PC-9 (cell line): Measurements from ENCODE around the gene COL16A1. TPM values are rescaled to one million over a fixed set of nuclear protein-coding genes. Genes with fewer than 3 reads are reported as not detected.
A peak's percentile ranks its signal among the peaks of the same experiment; 100 is the strongest.

Experiments
- BruUV-seq: library from RNA; stranded (reverse); fragments of 400-500 nt; replicated peaks from 2 replicates; lab custom pipeline; 2021; lab: Mats Ljungman, UMichigan
- CTCF ChIA-PET: fragments of 300-600 bp; sonication (Branson Sonifier 250); formaldehyde crosslinking; loops from one replicate; lab custom pipeline; 2022; ENCODE audit warnings: antibody characterized with exemption; lab: Charles Lee
- POLR2A ChIA-PET: fragments of 300-600 bp; sonication (Branson Sonifier 250); formaldehyde crosslinking; loops from one replicate; lab custom pipeline; 2022; ENCODE audit warnings: antibody characterized with exemption; ENCODE audit not compliant: unreplicated experiment; lab: Charles Lee
- DNase-seq, 2 experiments: peaks; one replicate each; pipeline versions ENCODE4 v3.0.0 to v3.0.0-alpha.2; 2015 to 2022; ENCODE audit warnings: mixed read lengths in 1 of 2
- H2AFZ ChIP-seq: fragments of 200-600 bp; sonication (generic); 2 replicates; pipeline ENCODE4 v1.8.1; 2017; ENCODE audit warnings: antibody characterized with exemption
- H3F3A ChIP-seq: fragments of 200-600 bp; sonication (generic); 2 replicates; pipeline ENCODE4 v1.8.1; 2017; ENCODE audit warnings: antibody characterized with exemption, mild to moderate bottlenecking, low read depth; ENCODE audit not compliant: insufficient read depth
- H3K27ac ChIP-seq: fragments of 200-600 bp; sonication (generic); 2 replicates; pipeline ENCODE4 v1.6.1; 2016; ENCODE audit warnings: mixed run types
- H3K27me3 ChIP-seq: fragments of 200-600 bp; sonication (generic); 2 replicates; pipeline ENCODE4 v1.6.1; 2016; ENCODE audit warnings: low read depth, mixed run types; ENCODE audit not compliant: insufficient read depth
- H3K36me3 ChIP-seq: fragments of 200-600 bp; sonication (generic); 2 replicates; pipeline ENCODE4 v1.6.1; 2016; ENCODE audit warnings: low read depth, mixed run types
- H3K4me1 ChIP-seq: fragments of 200-600 bp; sonication (generic); replicated peaks from 2 replicates; pipeline ENCODE4 v1.6.1; 2016; ENCODE audit warnings: mixed run types; ENCODE audit not compliant: insufficient read depth
- H3K4me2 ChIP-seq: fragments of 200-600 bp; sonication (generic); 2 replicates; pipeline ENCODE4 v1.6.1; 2017; ENCODE audit warnings: mixed run types
- H3K4me3 ChIP-seq: fragments of 200-600 bp; sonication (generic); 2 replicates; pipeline ENCODE4 v1.6.1; 2016; ENCODE audit warnings: mixed run types
- H3K79me2 ChIP-seq: fragments of 200-600 bp; sonication (generic); 2 replicates; pipeline ENCODE4 v1.6.1; 2017; ENCODE audit warnings: low read depth, mixed run types
- H3K9me2 ChIP-seq: fragments of 200-600 bp; sonication (generic); 2 replicates; pipeline ENCODE4 v1.8.1; 2017; ENCODE audit warnings: mild to moderate bottlenecking; ENCODE audit not compliant: insufficient read depth
- H3K9me3 ChIP-seq: fragments of 200-600 bp; sonication (generic); 2 replicates; pipeline ENCODE4 v1.8.1; 2016; ENCODE audit warnings: low read depth; ENCODE audit not compliant: insufficient read depth
- H4K20me1 ChIP-seq: fragments of 200-600 bp; sonication (generic); 2 replicates; pipeline ENCODE4 v1.8.1; 2017; ENCODE audit not compliant: insufficient read depth
- CTCF ChIP-seq: fragments of 200-600 bp; sonication (generic); conservative IDR thresholded peaks from 2 replicates; pipeline ENCODE4 v1.6.1; 2017; ENCODE audit warnings: mixed run types, antibody characterized with exemption, mild to moderate bottlenecking, moderate library complexity
- EZH2 ChIP-seq: fragments of 200-600 bp; sonication (generic); IDR thresholded peaks from 2 replicates; pipeline ENCODE4 v1.8.0; 2017; ENCODE audit warnings: antibody characterized with exemption, low read depth
- intact Hi-C: fragments of 100-400 bp; cut with micrococcal nuclease; formaldehyde crosslinking; loops from one replicate; pipeline ENCODE4 v1.10.0; 2022; ENCODE audit not compliant: unreplicated experiment
- total RNA-seq: library from RNA; stranded (reverse); gene quantifications from 2 replicates; pipeline ENCODE4 v1.2.3, GENCODE V29; 2021

COL16A1 gene
- total RNA-seq, 1 experiment from 2014 or later, result 4.8 TPM

- H3K9me2 ChIP-seq, result no peaks in the 10 kb centered on the region
- no peak overlapping the region for H3K4me3 ChIP-seq
- no peaks in the 10 kb centered on the region for H3K27me3 ChIP-seq
- TF ChIP-seq CTCF (no peak), EZH2 (no peak)
- H3K4me1 ChIP-seq, result no peaks in the 10 kb centered on the region
- ChIA-PET POLR2A (no interaction called here), CTCF (interaction anchor here (0.6 kb wide), 1 partner anchor 776 kb away, joined by 5 read pairs; no protein-coding TSS in a partner anchor)
- no peaks in the 10 kb centered on the region for H4K20me1 ChIP-seq
- BruUV-seq, result no TSS peak
- no peaks in the 10 kb centered on the region for H3K36me3 ChIP-seq
- no peaks in the 10 kb centered on the region for H3F3A ChIP-seq
- H3K9me3 ChIP-seq, result no peaks in the 10 kb centered on the region
- no peak overlapping the region for H3K4me2 ChIP-seq
- no peaks in the 10 kb centered on the region for H3K79me2 ChIP-seq
- intact Hi-C loops, result loop anchor here (1.0 kb wide), 2 partner anchors 55 to 434 kb away; no protein-coding TSS in a partner anchor
- no peak for DNase-seq
- H2AFZ ChIP-seq, result no peak overlapping the region
- no peak overlapping the region for H3K27ac ChIP-seq
Measured at GRCh38 chr1:31618916-31619846, 84.6 kb downstream of the COL16A1 start.

- Histone ChIP-seq H2AFZ (peak overlapping the region; percentile 88), H3K4me1 (no peaks in the 10 kb centered on the region), H3K4me3 (peak overlapping the region; percentile 75), H3F3A (no peaks in the 10 kb centered on the region), H3K27me3 (no peaks in the 10 kb centered on the region), H3K36me3 (no peaks in the 10 kb centered on the region), H3K4me2 (peak overlapping the region; percentile 96), H3K79me2 (no peaks in the 10 kb centered on the region), H3K27ac (no peak overlapping the region), H4K20me1 (no peaks in the 10 kb centered on the region), H3K9me2 (no peaks in the 10 kb centered on the region), H3K9me3 (no peaks in the 10 kb centered on the region)
- intact Hi-C loops, result loop anchor here (1.0 kb wide), 2 partner anchors 54 to 433 kb away; no protein-coding TSS in a partner anchor
- TF ChIP-seq CTCF, result peak; percentile 98
- TF ChIP-seq EZH2, result no peak
- DNase-seq, result peak in 1 of 2 experiments; percentile 43
- ChIA-PET CTCF (interaction anchor here (0.6 kb wide), 1 partner anchor 625 kb away, joined by 3 read pairs; no protein-coding TSS in a partner anchor), POLR2A (interaction anchor here (0.6 kb wide), 1 partner anchor 9 kb away, joined by 4 read pairs; no protein-coding TSS in a partner anchor)
- no TSS peak for BruUV-seq
Measured at GRCh38 chr1:31617916-31618746, 85.7 kb downstream of the COL16A1 start.
